ENCODE results near the gene DAPK1.

The DAPK1 gene

GRCh38 chr9:87734106-87734505, 236.4 kb downstream of the DAPK1 start:
- Histone ChIP-seq H3K9me3 (ENCODE audit: low read length) (no peaks in the 10 kb centered on the region), H2AFZ (ENCODE audit: low read length) (no peak overlapping the region), H3K4me1 (ENCODE audit: insufficient read depth, low read length, severe bottlenecking) (no peaks in the 10 kb centered on the region), H4K20me1 (ENCODE audit: insufficient read depth, low read length) (no peaks in the 10 kb centered on the region), H3K27me3 (ENCODE audit: insufficient read depth, low read length) (no peaks in the 10 kb centered on the region), H3K9me2 (ENCODE audit: low read depth, low read length) (no peaks in the 10 kb centered on the region), H3K4me2 (ENCODE audit: low read length) (no peak overlapping the region), H3K79me2 (ENCODE audit: insufficient read depth, low read length) (no peaks in the 10 kb centered on the region), H3K27ac (ENCODE audit: low read depth, low read length, poor library complexity, severe bottlenecking) (no peak overlapping the region), H3F3A (ENCODE audit: insufficient read depth, low read length) (no peaks in the 10 kb centered on the region), H3K9ac (ENCODE audit: low read length) (no peak overlapping the region), H3K36me3 (ENCODE audit: insufficient read depth, low read length) (no peaks in the 10 kb centered on the region), H3K4me3 (ENCODE audit: low read depth, low read length, poor library complexity, severe bottlenecking) (no peak overlapping the region)
- TF ChIP-seq CTCF (IDR thresholded peaks at IDR 0.05; ENCODE audit: low read length) (no peak), EZH2 (IDR thresholded peaks at IDR 0.05; ENCODE audit: borderline replicate concordance, low read length) (no peak)

DNA sequence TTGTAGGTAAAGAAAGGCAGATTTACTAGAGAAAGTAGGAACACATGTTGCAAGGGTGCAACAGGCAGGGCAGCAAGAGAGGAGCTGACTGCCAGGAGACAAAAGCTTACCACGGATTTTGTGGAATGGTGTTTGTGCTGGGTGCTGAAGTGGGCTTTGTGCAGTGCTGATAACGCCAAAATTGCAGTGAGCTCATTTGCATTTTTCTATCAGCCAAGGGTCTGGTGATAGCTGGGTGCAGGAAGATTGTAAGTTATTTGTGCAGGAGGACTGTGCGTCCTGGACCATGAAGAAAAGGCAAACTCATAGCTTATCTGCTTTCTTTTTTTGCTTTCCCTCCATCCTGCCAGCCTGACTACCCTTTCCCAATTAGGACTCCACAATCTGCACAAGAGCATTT, 241.9 kb downstream of the DAPK1 start:
- Histone ChIP-seq H3K36me3 (ENCODE audit: insufficient read depth, low read length) (no peaks in the 10 kb centered on the region), H3K27ac (ENCODE audit: low read depth, low read length, poor library complexity, severe bottlenecking) (no peak overlapping the region), H3F3A (ENCODE audit: insufficient read depth, low read length) (no peaks in the 10 kb centered on the region), H4K20me1 (ENCODE audit: insufficient read depth, low read length) (no peaks in the 10 kb centered on the region), H3K4me3 (ENCODE audit: low read depth, low read length, poor library complexity, severe bottlenecking) (no peak overlapping the region), H3K9me2 (ENCODE audit: low read depth, low read length) (no peaks in the 10 kb centered on the region), H3K4me1 (ENCODE audit: insufficient read depth, low read length, severe bottlenecking) (no peaks in the 10 kb centered on the region), H2AFZ (ENCODE audit: low read length) (no peak overlapping the region), H3K4me2 (ENCODE audit: low read length) (no peak overlapping the region), H3K79me2 (ENCODE audit: insufficient read depth, low read length) (no peaks in the 10 kb centered on the region), H3K9me3 (ENCODE audit: low read length) (no peaks in the 10 kb centered on the region), H3K9ac (ENCODE audit: low read length) (no peak overlapping the region), H3K27me3 (ENCODE audit: insufficient read depth, low read length) (no peaks in the 10 kb centered on the region)
- no peak for TF ChIP-seq EZH2 (IDR thresholded peaks at IDR 0.05; ENCODE audit: borderline replicate concordance, low read length)

- Histone ChIP-seq H3F3A (ENCODE audit: insufficient read depth, low read length) (no peaks in the 10 kb centered on the region), H3K79me2 (ENCODE audit: insufficient read depth, low read length) (no peaks in the 10 kb centered on the region), H3K9ac (ENCODE audit: low read length) (no peak overlapping the region), H3K9me3 (ENCODE audit: low read length) (no peaks in the 10 kb centered on the region), H3K4me2 (ENCODE audit: low read length) (no peak overlapping the region), H2AFZ (ENCODE audit: low read length) (no peak overlapping the region), H3K27ac (ENCODE audit: low read depth, low read length, poor library complexity, severe bottlenecking) (no peak overlapping the region), H3K4me1 (ENCODE audit: insufficient read depth, low read length, severe bottlenecking) (no peaks in the 10 kb centered on the region), H3K36me3 (ENCODE audit: insufficient read depth, low read length) (no peaks in the 10 kb centered on the region), H3K27me3 (ENCODE audit: insufficient read depth, low read length) (no peaks in the 10 kb centered on the region), H3K9me2 (ENCODE audit: low read depth, low read length) (no peaks in the 10 kb centered on the region), H3K4me3 (ENCODE audit: low read depth, low read length, poor library complexity, severe bottlenecking) (no peak overlapping the region), H4K20me1 (ENCODE audit: insufficient read depth, low read length) (no peaks in the 10 kb centered on the region)
- no peak for TF ChIP-seq CTCF (IDR thresholded peaks at IDR 0.05; ENCODE audit: low read length)
Measured at GRCh38 chr9:87740209-87740608, 242.5 kb downstream of the DAPK1 start.

- Histone ChIP-seq H3F3A (ENCODE audit: insufficient read depth, low read length) (no peaks in the 10 kb centered on the region), H3K4me2 (ENCODE audit: low read length) (no peak overlapping the region), H3K27me3 (ENCODE audit: insufficient read depth, low read length) (no peaks in the 10 kb centered on the region), H3K9me2 (ENCODE audit: low read depth, low read length) (no peaks in the 10 kb centered on the region), H2AFZ (ENCODE audit: low read length) (no peak overlapping the region), H3K27ac (ENCODE audit: low read depth, low read length, poor library complexity, severe bottlenecking) (no peak overlapping the region), H3K9me3 (ENCODE audit: low read length) (no peaks in the 10 kb centered on the region), H3K79me2 (ENCODE audit: insufficient read depth, low read length) (no peaks in the 10 kb centered on the region), H3K9ac (ENCODE audit: low read length) (no peak overlapping the region), H4K20me1 (ENCODE audit: insufficient read depth, low read length) (no peaks in the 10 kb centered on the region), H3K36me3 (ENCODE audit: insufficient read depth, low read length) (no peaks in the 10 kb centered on the region), H3K4me3 (ENCODE audit: low read depth, low read length, poor library complexity, severe bottlenecking) (no peak overlapping the region), H3K4me1 (ENCODE audit: insufficient read depth, low read length, severe bottlenecking) (no peaks in the 10 kb centered on the region)
- TF ChIP-seq CTCF (IDR thresholded peaks at IDR 0.05; ENCODE audit: low read length), result no peak
- TF ChIP-seq EZH2 (IDR thresholded peaks at IDR 0.05; ENCODE audit: borderline replicate concordance, low read length), result no peak
Measured at GRCh38 chr9:87741326-87741725, 243.7 kb downstream of the DAPK1 start.

Data from OCI-LY1 (cell line).